Nephron progenitor cell (in vitro differentiated cells): ENCODE results near the gene NCR3LG1.

Experiments used
- DNase-seq: peaks from one replicate; pipeline ENCODE4 v3.0.0; 2021
- H3K27ac Mint-ChIP-seq: 2 replicates; pipeline ENCODE4 v1.8.0; 2021; ENCODE audit warnings: mild to moderate bottlenecking, moderate library complexity, mixed read lengths
- H3K27me3 Mint-ChIP-seq: 2 replicates; pipeline ENCODE4 v1.8.0; 2021; ENCODE audit warnings: mild to moderate bottlenecking, low read depth, mixed read lengths; ENCODE audit not compliant: poor library complexity
- H3K36me3 Mint-ChIP-seq: 2 replicates; pipeline ENCODE4 v1.8.0; 2021; ENCODE audit warnings: low read depth, mixed read lengths
- H3K4me1 Mint-ChIP-seq: 2 replicates; pipeline ENCODE4 v1.8.0; 2021; ENCODE audit warnings: mixed read lengths
- H3K4me3 Mint-ChIP-seq: 2 replicates; pipeline ENCODE4 v1.8.0; 2021; ENCODE audit warnings: mild to moderate bottlenecking, moderate library complexity, mixed read lengths
- H3K9me3 Mint-ChIP-seq: 2 replicates; pipeline ENCODE4 v1.8.0; 2021; ENCODE audit warnings: mild to moderate bottlenecking, moderate library complexity, mixed read lengths
- TF ChIP-seq, protein P1 (sequence below): fragments of 200-600 bp; sonication (generic); IDR thresholded peaks from 2 replicates; pipeline ENCODE4 v1.5.0; 2021; ENCODE audit warnings: antibody characterized with exemption

NCR3LG1 gene

DNA sequence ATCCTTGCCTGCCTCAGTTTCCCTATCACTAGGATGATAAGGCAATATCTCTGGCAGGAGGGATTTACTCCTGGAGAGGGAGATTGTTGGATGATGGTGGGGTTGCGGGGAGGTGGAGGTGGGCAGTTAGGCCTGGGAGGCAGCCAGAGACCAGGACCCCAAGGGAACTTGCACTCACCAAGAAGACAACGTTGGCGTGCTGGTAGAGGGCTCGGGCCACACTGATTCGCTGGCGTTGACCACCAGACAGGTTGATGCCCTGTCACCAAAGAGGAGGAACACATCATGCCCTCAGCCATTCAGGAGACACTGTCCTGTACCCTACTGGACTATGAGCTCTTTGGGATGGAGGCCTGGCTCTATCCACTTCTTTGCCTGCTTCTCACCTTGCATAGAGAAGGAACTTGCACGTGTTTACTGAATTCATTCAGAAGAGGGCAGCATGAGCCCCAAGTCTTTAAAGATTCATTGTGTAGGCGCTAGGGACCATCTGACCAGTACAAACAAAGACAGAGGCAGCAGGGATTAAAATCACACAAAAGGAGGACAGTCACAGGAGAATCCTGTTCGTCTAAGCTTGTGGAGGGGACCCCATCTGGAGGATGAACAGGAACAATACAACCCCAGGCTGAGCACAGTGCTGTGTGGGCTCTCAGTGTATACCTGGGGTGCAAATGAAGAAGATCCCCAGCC, 61.0 kb downstream of the NCR3LG1 start:
- no peak overlapping the region for H3K27ac Mint-ChIP-seq
- TF ChIP-seq, protein P1, sequence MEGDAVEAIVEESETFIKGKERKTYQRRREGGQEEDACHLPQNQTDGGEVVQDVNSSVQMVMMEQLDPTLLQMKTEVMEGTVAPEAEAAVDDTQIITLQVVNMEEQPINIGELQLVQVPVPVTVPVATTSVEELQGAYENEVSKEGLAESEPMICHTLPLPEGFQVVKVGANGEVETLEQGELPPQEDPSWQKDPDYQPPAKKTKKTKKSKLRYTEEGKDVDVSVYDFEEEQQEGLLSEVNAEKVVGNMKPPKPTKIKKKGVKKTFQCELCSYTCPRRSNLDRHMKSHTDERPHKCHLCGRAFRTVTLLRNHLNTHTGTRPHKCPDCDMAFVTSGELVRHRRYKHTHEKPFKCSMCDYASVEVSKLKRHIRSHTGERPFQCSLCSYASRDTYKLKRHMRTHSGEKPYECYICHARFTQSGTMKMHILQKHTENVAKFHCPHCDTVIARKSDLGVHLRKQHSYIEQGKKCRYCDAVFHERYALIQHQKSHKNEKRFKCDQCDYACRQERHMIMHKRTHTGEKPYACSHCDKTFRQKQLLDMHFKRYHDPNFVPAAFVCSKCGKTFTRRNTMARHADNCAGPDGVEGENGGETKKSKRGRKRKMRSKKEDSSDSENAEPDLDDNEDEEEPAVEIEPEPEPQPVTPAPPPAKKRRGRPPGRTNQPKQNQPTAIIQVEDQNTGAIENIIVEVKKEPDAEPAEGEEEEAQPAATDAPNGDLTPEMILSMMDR: no peak

DNA sequence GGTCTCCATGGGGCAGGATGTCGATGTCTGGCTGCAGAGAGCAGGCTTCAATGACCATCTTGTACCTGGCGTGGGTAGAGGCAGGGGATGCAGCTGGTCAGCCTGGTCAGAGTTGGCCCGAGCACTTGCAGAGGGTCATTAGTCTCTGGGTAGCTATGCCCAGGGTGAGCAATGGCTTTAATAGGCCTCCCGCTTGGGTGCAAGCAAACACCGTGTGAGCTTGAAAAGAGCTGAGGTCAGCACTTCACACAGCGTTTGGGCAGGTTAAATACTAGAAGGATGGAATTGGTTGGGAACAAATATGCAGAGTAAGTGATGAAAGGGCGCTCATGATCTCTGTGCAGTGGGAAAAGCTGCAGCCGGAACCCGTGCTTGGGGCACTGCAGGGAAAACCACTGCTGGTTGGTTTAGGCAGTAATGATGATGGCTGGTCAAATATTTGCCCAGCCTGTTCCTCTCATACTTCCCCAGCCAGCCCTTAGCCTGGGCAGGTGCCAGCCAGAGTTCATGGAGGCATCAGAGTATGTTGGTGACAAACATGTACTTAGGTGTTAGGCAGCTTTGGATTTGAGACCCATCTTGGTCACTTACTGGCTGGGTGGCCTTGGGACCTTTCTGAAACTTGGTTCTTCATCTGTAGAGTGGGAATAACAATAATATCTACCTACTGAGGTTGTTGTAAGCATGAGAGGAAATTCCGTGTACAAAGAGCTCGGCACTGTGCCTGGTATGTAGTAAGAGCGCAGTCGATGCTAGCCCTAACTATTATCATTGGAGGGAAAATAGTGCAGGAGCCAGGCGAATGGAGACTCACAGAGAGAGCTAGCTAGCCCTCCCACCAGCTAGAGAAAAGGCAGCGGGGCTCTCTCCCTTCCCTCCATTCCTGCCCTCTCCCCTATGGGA, 62.1 kb downstream of the NCR3LG1 start:
- Mint-ChIP-seq H3K27me3 (peaks cover 24% of the 10 kb centered on the region), H3K4me3 (no peak overlapping the region), H3K27ac (no peak overlapping the region), H3K9me3 (no peaks in the 10 kb centered on the region), H3K4me1 (peaks cover 11% of the 10 kb centered on the region), H3K36me3 (no peaks in the 10 kb centered on the region)
- TF ChIP-seq, protein P1: no peak
- DNase-seq: no peak

More for the DNA sequence above, 61.0 kb downstream of the NCR3LG1 start:
- Mint-ChIP-seq H3K4me1 (peaks cover 5% of the 10 kb centered on the region), H3K27me3 (peaks cover 16% of the 10 kb centered on the region), H3K36me3 (no peaks in the 10 kb centered on the region), H3K4me3 (no peak overlapping the region), H3K9me3 (no peaks in the 10 kb centered on the region)
- DNase-seq: no peak

DNA sequence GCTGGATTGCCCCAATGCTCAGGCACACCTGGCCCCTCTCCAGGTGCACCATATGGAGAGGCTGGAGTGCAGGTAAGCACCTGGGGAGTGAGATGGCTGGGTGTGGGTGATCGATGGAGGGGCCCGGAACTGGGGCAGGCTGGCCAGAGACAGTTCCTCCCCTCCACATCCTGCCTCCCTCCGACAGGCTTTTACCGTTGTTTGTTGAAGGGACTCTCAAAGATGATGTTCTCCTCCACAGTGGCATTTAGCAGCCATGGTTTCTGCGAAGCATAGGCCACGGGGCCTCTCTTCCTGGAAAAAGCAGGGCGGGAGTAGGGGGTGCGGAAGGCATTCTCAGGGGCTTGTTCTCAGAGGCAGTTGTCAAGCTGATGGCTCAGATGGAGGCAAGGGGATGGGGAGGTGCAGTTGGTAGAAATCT, 62.7 kb downstream of the NCR3LG1 start:
- TF ChIP-seq, protein P1: no peak
- Mint-ChIP-seq H3K4me1 (peaks cover 18% of the 10 kb centered on the region), H3K36me3 (no peaks in the 10 kb centered on the region), H3K9me3 (no peaks in the 10 kb centered on the region), H3K27ac (no peak overlapping the region), H3K4me3 (no peak overlapping the region), H3K27me3 (peaks cover 26% of the 10 kb centered on the region)
- no peak for DNase-seq

DNA sequence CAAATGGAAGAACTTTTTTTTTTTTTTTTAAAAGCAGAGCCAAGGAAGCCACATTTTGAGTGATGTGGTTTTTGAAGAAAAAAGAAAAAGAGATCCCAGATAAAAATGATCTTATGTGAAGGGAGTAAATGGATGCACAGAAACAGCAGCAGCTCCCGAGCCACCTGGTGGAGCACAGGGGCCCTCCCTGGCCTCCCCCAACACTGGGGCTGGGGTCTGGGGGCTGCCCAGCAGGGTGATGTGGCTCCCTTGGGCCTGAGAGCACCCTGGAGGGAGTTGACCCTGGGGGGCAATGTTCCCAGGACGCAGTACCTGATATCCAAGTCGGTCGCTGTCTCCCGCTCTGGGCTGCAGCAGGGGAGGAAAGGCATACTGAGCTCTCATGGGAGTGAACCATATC, 63.4 kb downstream of the NCR3LG1 start:
- no peak for DNase-seq
- H3K4me1 Mint-ChIP-seq: peaks cover 22% of the 10 kb centered on the region
- H3K36me3 Mint-ChIP-seq: no peaks in the 10 kb centered on the region
- H3K9me3 Mint-ChIP-seq: no peaks in the 10 kb centered on the region
- H3K4me3 Mint-ChIP-seq: no peak overlapping the region
- TF ChIP-seq, protein P1: no peak
- H3K27ac Mint-ChIP-seq: no peak overlapping the region
- H3K27me3 Mint-ChIP-seq: peaks cover 32% of the 10 kb centered on the region

DNA sequence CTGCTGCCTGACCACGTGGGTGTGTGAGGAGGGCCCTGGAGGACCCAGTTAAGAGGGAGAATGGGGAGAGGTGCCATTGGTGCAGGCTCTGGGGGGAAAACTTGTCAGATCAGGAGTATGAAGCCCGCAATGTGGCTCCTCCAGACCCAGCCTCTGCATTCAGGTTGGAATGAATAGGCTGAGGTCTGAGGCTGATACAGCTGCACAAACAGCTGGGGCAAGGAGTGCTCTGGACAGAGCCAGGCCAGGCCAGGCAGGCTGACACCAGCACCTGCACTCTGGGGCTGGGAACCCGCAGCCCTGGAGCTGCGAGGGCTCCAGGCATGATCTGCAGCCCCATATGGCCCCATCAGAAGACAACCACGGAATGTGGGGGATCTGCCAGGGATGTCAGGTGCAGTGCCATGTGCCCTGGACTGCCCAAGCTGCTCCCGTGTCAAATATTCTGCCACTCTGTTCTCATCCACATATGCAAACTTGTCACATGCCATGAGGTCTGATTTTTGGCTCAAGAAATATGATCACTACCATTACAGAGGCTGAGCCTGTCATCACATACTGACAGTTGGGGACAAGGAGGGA, 64.0 kb downstream of the NCR3LG1 start:
- Mint-ChIP-seq H3K27ac (no peak overlapping the region), H3K27me3 (peaks cover 39% of the 10 kb centered on the region)

More for the DNA sequence above, 64.0 kb downstream of the NCR3LG1 start:
- H3K9me3 Mint-ChIP-seq: no peaks in the 10 kb centered on the region
- no peaks in the 10 kb centered on the region for H3K36me3 Mint-ChIP-seq
- no peak overlapping the region for H3K4me3 Mint-ChIP-seq
- DNase-seq: no peak
- TF ChIP-seq, protein P1: no peak
- H3K4me1 Mint-ChIP-seq: peaks cover 22% of the 10 kb centered on the region
